ENCODE data around the gene PARN. TPM values are rescaled to one million over a fixed set of nuclear protein-coding genes. Genes with fewer than 3 reads are reported as not detected.

Gene PARN
- total RNA-seq, 4 donors from 2014 or later = 36.6 to 66.8 (median 53.5) TPM

DNA sequence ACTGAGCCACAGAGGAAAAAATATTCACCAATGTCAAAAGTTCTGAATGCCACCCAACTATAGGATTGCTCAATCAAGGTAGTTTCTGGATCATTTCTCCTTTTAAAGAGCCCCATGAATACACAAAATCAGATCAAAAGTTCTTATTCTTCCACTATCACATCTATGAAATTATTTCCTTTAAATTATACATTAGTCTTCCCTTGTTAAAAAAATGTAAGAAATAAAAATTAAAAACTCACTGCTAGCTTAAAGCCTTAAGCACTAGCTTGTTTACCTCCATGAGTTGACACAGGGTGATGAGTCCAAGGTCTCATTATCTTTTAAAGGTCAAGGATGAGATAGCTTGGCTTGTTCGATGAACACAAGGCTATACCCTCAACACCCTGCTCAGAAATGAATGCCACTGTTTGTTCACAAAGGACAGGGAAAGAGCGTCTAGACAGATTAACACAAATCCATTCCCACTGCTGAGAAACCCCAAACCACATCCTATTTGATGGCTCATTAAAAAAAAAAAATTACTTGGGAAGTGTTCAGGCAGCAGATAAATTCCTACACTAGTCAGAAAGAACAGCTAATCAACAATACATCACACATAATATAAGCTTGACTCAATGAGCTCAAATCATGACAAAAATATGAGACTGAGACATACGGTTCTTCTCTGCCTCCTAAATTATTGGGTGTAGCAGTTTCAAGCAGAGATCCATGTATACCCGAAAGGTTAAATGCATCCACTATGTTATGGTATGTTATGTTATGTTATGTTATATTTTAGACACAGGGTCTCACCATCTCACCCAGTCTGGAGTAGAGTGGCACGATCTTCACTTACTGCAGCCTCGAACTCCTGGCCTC is 118.9 kb downstream of the PARN start:
- Histone ChIP-seq H3K27ac (no peak overlapping the region), H3K4me3 (no peak overlapping the region)
- no peak for TF ChIP-seq POLR2A (IDR thresholded peaks at IDR 0.05)

DNA sequence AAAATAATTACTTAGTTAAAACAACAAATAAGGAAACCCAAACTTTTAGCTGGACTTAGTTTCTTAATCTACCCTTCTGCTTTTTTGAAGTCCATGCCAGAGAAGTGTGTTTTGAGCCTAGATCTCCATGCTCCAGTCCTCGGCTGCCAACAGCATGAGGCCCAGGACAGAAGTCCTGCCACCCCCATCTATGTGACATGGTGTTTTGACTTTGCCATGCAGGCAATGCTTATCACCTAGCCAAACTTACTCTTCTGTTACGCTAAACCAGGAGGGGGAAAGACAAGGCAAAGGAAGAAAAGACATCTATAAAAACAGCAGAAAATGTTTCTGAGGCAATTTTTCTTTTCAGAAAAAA is 119.5 kb downstream of the PARN start:
- Histone ChIP-seq H3K27me3 (no peaks in the 10 kb centered on the region), H3K36me3 (no peaks in the 10 kb centered on the region), H3K4me1 (no peaks in the 10 kb centered on the region), H3K9me3 (no peaks in the 10 kb centered on the region), H3K4me3 (no peak overlapping the region), H3K27ac (no peak overlapping the region)
- DNase-seq = no peak
- TF ChIP-seq POLR2A (IDR thresholded peaks at IDR 0.05) = no peak

More for the DNA sequence above, 118.9 kb downstream of the PARN start:
- Histone ChIP-seq H3K27me3 (no peaks in the 10 kb centered on the region), H3K9me3 (no peaks in the 10 kb centered on the region), H3K4me1 (no peaks in the 10 kb centered on the region), H3K36me3 (no peaks in the 10 kb centered on the region)
- DNase-seq = no peak

DNA sequence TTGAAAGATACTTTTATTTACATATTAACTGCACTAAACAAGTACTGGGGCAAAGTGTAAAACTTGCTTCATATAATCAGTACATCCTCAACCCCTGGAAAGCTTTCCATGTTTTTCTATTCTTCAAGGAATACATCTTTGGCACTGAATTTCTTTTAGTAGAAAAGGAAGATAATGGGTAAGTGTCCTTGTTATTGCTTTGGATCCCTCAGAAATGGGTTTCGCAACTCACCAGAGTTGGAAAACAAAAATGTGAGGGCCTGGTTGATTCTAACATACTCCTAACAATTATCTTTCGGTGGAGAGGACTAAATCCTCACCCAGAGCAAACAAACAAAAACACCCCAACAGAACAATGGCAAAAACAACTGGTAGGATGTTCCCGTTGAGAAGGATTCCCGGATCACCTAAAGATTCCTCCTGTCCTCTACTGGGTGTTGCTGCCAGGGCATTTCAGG is 120.4 kb downstream of the PARN start:
- no peak for DNase-seq
- H3K4me1 ChIP-seq = no peaks in the 10 kb centered on the region
- TF ChIP-seq POLR2A (IDR thresholded peaks at IDR 0.05) = no peak
- TF ChIP-seq, protein P1, sequence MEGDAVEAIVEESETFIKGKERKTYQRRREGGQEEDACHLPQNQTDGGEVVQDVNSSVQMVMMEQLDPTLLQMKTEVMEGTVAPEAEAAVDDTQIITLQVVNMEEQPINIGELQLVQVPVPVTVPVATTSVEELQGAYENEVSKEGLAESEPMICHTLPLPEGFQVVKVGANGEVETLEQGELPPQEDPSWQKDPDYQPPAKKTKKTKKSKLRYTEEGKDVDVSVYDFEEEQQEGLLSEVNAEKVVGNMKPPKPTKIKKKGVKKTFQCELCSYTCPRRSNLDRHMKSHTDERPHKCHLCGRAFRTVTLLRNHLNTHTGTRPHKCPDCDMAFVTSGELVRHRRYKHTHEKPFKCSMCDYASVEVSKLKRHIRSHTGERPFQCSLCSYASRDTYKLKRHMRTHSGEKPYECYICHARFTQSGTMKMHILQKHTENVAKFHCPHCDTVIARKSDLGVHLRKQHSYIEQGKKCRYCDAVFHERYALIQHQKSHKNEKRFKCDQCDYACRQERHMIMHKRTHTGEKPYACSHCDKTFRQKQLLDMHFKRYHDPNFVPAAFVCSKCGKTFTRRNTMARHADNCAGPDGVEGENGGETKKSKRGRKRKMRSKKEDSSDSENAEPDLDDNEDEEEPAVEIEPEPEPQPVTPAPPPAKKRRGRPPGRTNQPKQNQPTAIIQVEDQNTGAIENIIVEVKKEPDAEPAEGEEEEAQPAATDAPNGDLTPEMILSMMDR (IDR thresholded peaks at IDR 0.05) = no peak
- H3K9me3 ChIP-seq = no peaks in the 10 kb centered on the region
- H3K4me3 ChIP-seq = no peak overlapping the region
- H3K36me3 ChIP-seq = no peaks in the 10 kb centered on the region
- no peak overlapping the region for H3K27ac ChIP-seq
- H3K27me3 ChIP-seq = no peaks in the 10 kb centered on the region

DNA sequence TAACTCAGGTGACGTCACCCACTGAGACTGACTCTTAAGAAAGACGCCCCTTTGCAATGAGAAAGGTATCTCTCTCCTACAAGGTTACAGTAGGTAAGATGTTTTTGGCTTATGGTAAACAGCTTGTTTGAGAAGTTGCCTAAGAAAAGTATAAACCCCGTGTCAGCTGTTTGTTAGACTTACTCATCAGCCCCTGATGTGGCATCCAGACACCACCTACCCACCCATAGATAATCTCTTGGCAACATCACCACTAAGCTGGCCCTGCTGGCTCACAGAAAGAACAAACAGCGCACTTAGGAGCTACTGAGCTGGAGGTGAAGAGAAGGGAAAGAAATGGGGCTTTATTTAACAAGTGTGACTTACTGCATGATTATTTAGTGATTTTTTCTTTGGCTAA is 121.0 kb downstream of the PARN start:
- H3K4me3 ChIP-seq = no peak overlapping the region
- no peaks in the 10 kb centered on the region for H3K4me1 ChIP-seq
- H3K36me3 ChIP-seq = no peaks in the 10 kb centered on the region
- H3K27ac ChIP-seq = no peak overlapping the region
- DNase-seq = no peak
- no peaks in the 10 kb centered on the region for H3K27me3 ChIP-seq
- TF ChIP-seq, protein P1 (IDR thresholded peaks at IDR 0.05) = no peak
- TF ChIP-seq POLR2A (IDR thresholded peaks at IDR 0.05) = no peak
- H3K9me3 ChIP-seq = no peaks in the 10 kb centered on the region

DNA sequence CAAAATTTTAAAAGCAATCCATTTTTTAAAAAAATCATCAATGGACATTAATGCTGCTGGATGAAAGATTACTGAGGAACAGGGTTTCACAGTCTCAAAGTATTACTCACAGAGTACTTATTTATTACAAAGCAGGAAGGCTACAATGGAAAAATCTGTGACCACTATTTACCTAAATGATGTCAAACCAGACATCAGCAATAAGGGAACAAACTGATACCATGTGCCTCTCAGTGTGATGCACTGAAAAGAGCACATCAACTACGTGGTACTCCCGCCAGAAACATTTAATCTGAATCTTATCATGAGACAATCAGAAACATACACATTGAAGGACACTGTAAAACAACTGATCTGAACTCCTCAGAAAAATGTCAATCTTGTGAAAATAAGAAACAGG is 124.2 kb downstream of the PARN start:
- Histone ChIP-seq H3K36me3 (no peaks in the 10 kb centered on the region), H3K27ac (no peak overlapping the region), H3K4me3 (no peak overlapping the region), H3K9me3 (no peaks in the 10 kb centered on the region), H3K27me3 (no peaks in the 10 kb centered on the region), H3K4me1 (no peaks in the 10 kb centered on the region)
- TF ChIP-seq, protein P1 (IDR thresholded peaks at IDR 0.05) = no peak
- TF ChIP-seq POLR2A (IDR thresholded peaks at IDR 0.05) = no peak
- DNase-seq = no peak

DNA sequence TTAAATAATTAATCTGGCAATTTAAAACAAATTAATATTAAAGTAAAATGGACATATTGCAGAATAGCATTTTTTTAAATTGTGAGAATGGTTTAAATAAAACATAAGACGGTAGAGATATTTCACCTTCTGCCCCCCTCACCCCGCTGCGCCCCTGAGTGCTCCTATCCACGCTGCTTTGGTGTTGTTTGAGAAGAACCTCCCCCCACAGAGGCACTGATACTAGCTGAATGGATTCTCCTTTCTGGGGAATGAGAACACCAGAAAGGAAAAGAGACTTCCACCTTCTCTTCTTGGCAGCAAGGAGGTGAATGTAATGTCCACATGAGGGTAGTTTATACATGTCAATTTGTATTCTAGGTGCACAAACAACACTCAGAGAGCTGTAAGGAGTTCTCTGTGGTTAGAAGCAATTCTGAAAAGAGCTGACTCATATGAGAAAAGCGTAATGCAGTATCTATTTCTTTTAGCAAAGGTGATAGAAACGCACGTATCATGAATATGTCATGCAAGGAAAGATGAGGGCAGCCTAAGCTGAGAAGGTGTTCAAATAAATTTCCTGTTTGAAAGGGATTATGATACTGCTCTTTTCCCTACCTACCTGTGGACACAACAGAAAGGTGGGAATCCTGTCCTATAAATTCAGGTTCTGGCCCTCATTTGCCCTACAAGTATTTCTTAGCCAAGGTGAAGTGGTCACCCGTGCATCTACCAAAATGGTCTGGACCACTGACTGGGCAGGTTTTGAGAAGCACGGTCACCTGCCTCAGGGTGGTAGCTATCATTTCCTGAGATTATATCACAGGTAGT is 126.9 kb downstream of the PARN start:
- no peak overlapping the region for H3K27ac ChIP-seq
- no peaks in the 10 kb centered on the region for H3K4me1 ChIP-seq
- no peaks in the 10 kb centered on the region for H3K27me3 ChIP-seq
- no peaks in the 10 kb centered on the region for H3K36me3 ChIP-seq
- TF ChIP-seq, protein P1 (IDR thresholded peaks at IDR 0.05) = no peak
- TF ChIP-seq POLR2A (IDR thresholded peaks at IDR 0.05) = no peak
- H3K4me3 ChIP-seq = no peak overlapping the region
- DNase-seq = no peak
- H3K9me3 ChIP-seq = no peaks in the 10 kb centered on the region
